Central memory CD4-positive, alpha-beta T cell (primary cell): ENCODE data around the gene NEXMIF.
"Not testable (repeated sequence)": the region's sequence is repeated elsewhere in the genome, so short reads cannot be mapped to it uniquely, and the experiment has no call there.

Source experiments
- DNase-seq: peaks from one replicate; pipeline ENCODE4 v3.0.0; 2022

Gene NEXMIF

DNA sequence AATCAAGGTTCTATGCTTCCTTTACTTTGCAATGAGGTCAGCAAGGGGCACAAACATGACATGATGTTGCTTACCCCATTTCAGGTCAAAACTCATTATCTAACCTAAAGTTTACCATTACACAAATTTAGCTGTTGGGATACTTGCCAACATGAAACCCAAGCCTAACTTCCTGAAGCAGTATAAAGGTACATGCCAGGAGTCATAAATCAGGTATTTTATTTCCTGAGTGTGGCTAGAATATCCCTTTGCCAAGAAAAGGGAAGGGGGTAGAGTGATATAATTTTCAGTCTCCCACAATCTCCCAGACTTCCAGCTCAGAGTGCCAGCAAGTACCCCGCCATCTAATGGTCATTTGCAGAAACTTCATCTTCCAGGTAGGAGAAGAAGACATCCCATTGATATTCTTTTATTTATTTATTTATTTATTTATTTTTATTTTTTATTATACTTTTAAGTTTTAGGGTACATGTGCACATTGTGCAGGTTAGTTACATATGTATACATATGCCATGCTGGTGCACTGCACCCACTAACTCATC lies 136.6 kb downstream of the NEXMIF start:
- DNase-seq, result no peak

GRCh38 chrX:74784629-74785028 lies 140.6 kb downstream of the NEXMIF start:
- no peak for DNase-seq

- DNase-seq, result no peak
Observed at GRCh38 chrX:74781507-74782034, 143.7 kb downstream of the NEXMIF start.

DNA sequence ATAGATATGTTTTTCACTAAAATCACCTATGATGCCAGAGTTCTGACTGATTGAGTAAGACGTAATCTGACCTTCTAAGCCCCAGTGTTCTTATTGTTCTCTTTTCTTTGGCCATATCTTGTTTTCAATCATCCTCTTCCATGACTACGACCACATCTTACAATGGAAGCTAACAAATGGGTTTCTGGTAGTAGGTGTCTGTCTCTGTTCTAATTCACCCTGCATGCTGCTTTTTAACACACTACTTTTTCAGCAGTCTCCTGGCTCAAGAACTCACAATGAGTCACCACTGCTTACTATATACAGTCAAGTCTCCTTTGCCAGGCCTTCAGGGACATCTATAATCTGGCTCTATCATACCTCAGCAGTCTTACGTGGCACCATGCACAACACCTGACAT lies 146.1 kb downstream of the NEXMIF start:
- DNase-seq, result no peak

DNA sequence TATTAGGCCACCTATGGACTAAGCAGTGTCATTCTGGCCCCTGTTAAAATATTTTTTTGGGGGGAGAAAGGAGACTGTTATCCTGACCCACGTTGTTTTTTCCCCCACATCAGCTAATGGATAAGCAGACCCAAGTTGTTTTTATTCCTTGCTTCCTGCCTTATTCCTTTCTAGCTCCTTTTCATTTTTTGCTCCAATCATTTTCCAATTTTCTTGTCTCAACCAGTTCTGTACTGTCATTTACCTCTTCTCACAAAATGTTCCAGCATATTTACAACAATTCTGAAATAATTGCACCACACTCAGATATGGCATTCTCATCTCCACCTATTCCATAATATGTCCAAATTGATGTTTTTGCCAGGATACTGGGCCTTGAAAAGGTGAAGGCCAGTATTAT lies 150.3 kb downstream of the NEXMIF start:
- no peak for DNase-seq

- no peak for DNase-seq
Observed at GRCh38 chrX:74736450-74736849, 188.8 kb downstream of the NEXMIF start.

GRCh38 chrX:74705269-74705668 lies 220.0 kb downstream of the NEXMIF start:
- DNase-seq, result no peak

- not testable (repeated sequence) for DNase-seq
Observed at GRCh38 chrX:74701343-74701742, 223.9 kb downstream of the NEXMIF start.

- DNase-seq, result no peak
Observed at GRCh38 chrX:74684466-74684865, 240.8 kb downstream of the NEXMIF start.
